Caki2 (cell line): ENCODE data around the gene PRR33. TPM values are rescaled to one million over a fixed set of nuclear protein-coding genes. Genes with fewer than 3 reads are reported as not detected.

Experiments used
- DNase-seq: peaks from one replicate; pipeline ENCODE4 v3.0.0-alpha.2; 2015; ENCODE audit warnings: low read depth
- in situ Hi-C: cut with HindIII; loops from 2 replicates; pipeline ENCODE4 v1.10.0; 2016; ENCODE audit warnings: low sequenced_read_pairs, low pct_unique_long_range_greater_than_20kb, mixed read lengths
- total RNA-seq: library from RNA; depleted of rRNA; stranded (reverse); fragments of >200 nt; shearing (Covaris generic); gene quantifications from 2 replicates; pipeline ENCODE4 v1.2.3, GENCODE V29; 2014; ENCODE audit warnings: low replicate concordance

The PRR33 gene
- total RNA-seq, 1 experiment from 2014 or later: not detected

DNA sequence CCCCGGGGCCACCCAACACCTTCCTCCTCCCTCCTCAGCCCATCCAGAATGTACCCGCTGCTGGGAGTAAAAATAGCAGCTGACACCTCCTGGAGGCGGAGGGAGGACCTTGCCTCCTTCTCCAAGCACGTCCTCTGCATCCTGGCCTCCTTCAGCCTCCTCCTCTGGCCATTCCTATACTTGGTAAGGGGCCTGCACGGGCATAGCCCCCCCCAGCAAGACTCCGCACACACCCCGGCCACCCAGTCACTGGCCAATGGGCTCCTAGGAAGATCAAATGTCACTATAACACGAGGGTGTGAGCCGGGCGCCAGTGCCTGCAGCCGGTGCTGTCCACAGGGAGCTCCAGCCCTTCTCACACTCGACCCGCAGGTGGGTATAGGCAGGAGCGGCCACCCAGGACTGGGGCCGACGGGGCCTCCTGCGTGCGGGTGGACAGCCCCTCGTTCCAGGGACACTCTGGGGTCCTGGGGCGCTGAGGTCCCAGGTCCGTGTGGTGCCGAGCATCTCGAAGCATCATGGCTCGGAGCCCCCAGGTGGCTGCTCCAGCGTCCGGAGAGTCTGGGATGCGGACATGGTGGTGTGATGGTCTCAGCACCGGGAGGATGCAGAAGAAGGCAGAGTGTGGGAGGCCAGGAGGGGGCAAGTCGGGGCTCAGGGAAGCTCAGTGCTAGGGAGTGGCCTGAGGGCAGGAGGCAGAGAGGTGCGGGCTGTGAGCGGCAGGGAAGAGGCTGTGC lies 27.9 kb upstream of the PRR33 start, which contains the start of gene TNNT3:
TSS of gene TNNT3 (plus strand) at position 313 of the 737 bp plus-strand sequence. CDS start 3,172 bp downstream, outside the sequence.
- in situ Hi-C loops: no loop called here
- no peak for DNase-seq

DNA sequence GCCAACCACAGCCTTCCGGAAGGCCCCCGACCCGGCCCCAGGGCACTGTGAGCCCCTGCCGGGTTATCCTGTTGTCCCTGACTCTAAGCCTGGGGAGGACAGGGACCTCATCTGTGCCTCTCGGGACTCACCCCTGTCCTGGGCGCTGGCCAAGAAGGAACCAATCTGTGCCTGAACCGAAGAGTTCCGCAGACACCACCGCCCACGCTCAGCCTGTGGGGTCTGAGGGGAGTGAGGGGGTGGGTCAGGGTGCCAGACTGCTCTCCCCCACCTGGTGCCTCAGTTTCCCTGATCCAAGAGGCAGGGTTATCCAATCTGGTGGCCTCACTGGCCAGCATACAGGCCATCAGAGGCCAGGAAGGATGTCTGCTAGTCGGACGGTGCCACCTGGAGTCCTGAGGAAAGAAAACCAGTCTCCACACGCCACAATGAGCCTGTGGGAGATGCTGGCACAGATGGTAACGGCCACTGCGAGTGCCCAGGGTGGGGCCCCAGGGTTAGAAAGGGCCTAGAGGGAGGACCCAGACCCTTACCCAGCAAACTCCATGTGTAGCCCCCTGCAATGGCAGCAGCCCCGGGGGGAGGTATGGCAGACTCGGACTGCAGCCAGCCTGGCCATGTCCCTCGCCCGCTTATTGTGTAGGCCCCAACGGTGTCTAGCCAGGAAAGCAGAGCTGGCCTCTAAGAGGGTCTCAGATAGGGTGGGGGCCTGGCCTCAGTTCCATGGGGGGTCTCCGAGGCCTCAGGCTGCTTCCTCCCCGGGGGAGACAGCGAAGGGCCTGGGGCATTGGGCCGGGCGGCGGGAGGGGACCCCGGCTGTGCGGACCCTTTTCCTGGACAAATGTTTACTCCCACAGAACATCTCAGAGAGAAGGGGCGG lies 27.0 kb upstream of the PRR33 start:
- DNase-seq: peak; percentile 12
- in situ Hi-C loops: no loop called here

DNA sequence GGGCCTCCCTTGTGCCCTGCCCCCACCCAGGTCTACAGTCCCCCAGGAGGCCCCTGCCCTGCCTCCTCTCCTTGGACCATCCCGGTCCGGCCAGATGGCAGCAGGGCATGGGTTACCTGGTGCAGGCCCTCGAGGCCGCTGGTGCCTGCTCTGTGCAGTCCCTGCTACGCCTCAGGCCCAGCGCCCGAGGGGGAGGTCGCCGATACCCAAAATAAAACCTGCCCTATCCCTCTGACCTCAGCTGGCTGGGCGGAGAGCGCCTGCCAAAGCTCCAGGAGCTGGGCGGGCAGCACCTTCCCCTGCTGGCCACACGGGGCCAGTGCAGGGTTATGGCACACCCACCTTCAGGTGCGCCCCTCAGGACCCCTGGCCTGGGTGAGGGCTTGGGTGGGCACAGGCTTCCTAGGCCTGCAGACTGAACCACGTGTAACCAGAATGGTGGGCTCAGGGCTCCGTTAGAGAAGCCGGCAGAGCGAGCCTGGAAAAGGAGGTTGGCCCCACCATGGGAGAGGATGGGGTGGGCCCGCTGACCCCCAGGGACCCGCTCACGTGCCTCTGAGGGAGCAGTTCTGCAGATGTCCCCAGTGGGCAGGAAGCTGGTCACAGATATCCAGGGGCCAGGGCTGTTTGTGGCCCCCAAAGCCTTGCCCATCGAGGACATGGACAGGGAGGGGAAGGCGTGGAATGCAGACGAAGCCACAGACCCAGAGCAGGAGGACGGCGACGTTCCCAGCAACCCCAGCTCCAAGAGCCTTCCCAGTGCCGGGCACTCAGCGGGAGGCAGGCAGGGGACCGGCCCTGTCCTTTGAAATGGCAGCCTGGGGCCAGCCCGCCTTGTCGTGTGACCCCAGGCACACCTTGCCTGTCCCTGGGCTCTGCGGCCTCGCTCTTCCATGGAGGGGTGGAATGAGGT lies 26.1 kb upstream of the PRR33 start:
- DNase-seq: no peak
- in situ Hi-C loops: no loop called here

DNA sequence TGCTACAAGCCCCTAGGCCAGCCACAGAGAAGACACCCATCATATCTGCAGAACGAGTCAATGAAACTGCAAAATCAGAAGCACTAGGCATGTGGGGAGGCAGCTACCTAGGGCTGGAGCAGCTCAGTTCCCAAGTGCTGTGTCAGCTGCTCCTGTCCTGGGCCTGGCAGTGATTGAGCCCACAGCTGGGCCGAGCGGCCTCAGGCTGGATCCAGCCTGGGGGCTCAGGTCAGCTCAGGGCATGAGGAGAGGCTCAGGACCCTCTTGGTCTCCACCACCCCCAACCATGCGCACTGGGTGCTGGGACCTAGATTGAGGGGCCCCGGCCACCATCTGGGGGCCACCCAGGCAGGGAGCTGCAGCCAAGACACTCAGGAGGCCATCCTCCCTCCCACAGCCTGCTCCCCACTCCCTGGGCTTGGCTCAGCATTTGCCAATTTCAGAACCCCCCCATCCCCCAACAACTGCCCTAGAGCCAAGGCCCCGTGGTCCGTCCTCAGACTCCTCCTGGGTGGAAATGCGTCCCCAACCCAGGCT lies 25.4 kb upstream of the PRR33 start:
- no peak for DNase-seq
- in situ Hi-C loops: no loop called here

DNA sequence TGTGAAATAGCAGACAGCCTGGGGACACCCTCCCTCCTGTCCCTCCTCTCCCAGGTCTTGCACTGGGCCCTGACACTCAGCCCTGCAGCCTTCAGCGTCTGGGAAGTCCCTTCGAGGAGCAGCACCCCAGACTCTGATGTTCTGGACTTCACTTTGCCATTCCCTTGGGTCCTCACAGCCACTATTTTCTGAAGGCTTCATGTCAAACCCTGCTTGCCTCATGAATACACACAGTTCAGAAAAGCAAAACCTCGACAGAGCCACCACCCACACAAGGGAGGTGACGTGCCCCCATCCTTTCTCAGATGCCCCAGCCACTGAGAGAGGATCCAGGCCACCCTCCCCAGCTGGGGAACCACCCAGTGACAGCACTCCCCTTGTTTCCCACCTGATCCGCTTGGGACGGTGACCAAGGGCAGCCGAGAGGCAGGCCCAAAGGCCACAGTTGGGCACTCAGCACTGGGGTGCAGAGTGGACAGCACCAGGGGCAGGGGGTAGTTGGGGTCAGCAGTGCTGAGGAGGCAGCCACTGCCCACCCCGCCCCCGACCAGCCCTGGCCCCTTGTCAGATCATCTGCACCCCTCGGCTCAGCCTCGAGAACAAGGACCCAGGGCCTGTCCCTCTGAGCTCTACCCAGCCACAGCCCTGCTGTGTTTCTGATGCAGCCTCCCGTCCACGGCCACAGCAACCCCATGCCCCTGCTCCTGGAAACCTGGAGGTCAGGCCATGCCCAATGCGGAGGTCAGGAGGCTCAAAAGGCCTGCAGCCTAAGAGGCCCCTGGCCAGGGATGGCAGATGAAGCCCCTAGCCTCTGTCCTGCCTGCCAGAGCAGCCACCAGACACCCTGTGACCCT lies 24.7 kb upstream of the PRR33 start:
- in situ Hi-C loops: no loop called here
- no peak for DNase-seq

DNA sequence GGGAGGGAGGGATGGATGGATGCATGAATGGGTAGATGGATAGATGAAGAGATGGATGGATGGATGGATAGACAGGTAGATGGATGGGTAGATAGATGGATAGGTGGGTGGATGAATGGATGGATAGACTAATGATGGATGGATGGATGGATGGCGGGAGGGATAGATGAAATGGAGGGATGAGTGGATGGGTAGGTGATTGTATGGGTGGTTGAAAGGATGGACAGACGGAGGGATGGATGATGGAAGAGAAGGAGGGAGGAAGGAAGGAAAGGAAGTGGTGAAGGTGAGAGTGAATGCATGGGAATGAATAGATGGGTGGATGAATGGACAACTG lies 24.1 kb upstream of the PRR33 start:
- in situ Hi-C loops: no loop called here

DNA sequence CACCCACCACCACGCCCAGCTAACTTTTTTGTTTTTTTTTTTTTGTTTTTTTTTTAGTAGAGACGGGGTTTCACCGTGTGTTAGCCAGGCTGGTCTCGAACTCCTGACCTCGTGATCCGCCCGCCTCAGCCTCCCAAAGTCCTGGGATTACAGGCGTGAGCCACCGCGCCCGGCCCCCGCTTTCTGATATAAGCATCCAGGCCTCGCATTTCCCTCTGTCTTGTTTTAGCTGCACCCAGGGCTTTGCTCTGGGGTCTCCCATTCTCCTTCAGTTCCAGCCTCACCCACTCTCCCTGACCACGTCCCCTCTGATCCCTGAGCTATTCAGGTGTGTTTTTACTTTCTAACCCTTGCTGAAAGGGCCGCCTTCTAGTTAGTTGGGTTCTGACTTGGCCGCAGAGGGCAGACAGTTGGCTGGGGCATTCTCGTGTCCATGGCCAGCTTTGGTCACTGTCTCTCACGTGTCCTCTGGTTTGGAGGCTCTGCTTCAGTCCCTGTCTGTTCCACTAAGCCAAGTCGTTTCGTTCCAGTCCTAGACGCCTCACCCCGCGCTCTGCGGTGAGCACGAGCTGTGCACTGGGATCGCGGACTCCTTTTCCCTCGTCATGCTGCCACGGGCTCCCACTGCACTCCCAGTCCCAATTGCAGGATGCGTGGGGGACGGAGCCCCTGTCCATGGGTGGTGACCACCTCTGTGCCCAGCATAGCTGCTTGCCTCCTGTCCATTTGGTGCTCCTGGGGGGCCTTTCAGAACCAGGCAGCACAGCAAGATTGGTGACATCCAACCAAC lies 21.8 kb upstream of the PRR33 start:
- in situ Hi-C loops: no loop called here
- no peak for DNase-seq

More for the DNA sequence above, 24.1 kb upstream of the PRR33 start:
- DNase-seq: no peak

DNA sequence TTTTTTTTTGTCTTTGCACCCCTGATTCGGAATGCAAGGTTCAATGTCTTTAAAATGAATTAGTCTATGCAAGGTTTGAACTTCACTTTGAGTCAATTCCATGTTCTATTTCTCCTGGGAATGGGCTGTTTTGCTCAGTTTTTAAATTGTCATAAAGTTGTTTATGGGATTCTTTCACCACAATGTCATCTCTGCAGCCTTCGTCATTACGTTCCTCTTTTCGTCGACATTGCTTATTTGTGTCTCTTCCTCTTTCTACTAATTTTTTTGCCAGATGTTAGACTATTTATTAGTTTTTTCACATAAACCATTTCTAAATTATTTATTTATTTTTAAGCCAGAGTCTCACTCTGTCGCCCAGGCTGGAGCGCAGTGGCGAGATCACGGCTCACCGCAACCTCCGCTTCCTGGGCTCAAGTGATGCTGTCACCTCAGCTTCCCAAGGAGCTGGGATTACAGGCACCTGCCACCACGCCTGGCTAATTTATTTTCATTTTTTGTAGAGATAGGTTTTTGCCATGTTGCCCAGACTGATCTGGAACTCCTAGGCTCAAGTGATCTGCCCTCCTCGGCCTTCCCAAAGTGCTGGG lies 20.7 kb upstream of the PRR33 start:
- in situ Hi-C loops: no loop called here
- no peak for DNase-seq

DNA sequence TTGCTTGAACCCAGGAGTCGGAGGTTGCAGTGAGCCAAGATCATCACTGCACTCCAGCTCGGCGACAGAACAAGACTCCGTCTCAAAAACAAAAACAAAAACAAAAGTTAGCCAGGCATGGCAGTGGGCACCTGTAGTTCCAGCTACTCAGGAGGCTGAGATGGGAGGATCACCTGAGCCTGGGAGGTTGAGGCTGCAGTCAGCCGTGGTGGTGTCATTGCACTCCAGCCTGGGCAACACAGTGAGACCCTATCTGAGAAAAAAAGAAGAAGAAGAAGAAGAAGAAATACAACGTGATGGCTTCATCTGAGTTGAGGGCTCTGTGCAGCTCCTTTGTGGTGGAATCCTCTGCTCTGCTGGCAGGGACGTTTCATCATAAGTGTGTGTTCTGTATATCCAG lies 17.8 kb upstream of the PRR33 start:
- no peak for DNase-seq
- in situ Hi-C loops: no loop called here

DNA sequence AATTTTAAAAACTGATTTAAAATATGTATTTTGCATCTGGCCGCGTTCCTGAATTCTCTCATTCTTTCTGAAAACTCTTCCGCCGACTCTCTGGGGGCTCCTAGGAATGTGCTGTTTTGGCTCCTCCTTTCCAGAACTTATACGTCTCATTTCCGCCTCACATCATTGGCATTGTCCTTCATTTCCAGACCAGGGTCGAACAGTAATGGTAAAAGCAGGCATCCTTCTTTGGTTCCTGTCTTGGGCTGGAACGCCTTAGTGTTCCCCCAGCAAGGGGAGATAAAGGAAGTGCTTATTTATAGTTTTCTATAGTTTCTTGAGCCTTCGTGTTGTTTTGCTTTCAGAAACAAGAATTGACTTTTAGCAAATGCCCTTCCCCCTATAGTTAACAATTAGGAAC lies 16.9 kb upstream of the PRR33 start:
- DNase-seq: no peak

DNA sequence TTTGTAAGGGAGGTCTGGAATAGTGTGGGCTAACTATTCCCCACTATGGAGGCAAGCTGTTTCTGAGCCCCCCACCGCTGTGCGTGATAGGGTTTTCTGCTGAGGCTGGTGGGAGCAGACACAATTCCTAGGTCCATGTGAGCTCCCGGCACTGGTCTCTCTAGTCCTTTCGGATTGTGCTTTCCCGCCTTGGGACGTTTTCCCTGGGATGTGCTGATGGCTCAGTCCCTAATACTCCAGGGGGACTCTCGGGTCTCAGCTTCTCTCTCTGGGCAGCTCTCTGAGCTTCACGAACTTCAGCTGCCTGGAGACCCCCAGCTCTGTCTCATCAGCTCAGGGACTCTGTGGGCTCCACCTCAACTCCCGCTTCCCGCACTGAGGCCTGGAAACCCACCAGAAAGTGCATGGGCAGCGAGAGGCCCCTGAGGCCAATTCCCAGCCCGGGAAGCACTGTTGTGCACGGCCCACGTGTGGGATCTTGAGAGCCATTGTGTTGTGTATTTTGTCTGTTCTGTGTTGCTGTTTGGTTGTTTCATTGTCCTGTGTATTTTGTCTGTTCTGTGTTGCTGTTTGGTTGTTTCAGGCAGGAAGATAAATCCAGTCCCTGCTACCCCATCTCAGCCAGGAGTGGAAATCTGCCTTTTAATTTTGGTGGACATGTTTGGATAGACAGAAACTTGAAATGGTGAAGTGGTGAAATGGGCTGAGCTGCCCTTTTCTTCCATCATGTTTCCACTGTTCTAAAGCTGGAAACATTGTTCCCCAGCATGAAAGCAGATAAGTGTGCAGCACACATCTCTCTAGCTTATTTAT lies 15.1 kb upstream of the PRR33 start:
- in situ Hi-C loops: no loop called here
- no peak for DNase-seq

More for the DNA sequence above, 16.9 kb upstream of the PRR33 start:
- in situ Hi-C loops: no loop called here

DNA sequence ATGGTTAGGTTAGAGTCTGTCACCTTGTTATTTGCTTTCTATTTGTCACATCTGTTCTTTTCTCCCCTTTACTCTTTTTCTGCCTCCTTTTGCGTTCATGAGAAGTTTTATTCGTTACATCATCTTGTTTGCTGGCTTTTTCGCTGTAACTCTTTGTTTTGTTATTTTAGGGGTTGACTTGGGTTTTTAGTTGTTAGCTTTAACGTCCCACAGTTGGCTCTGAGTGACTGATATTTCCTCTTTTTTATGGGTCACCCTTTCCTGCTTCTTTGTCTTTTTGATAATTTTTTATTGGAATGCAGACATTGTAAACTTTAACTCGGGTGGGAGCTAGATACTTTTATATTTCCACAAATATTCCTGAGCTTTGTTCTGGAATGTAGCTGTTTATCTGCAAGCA lies 14.5 kb upstream of the PRR33 start:
- in situ Hi-C loops: no loop called here
- DNase-seq: no peak

DNA sequence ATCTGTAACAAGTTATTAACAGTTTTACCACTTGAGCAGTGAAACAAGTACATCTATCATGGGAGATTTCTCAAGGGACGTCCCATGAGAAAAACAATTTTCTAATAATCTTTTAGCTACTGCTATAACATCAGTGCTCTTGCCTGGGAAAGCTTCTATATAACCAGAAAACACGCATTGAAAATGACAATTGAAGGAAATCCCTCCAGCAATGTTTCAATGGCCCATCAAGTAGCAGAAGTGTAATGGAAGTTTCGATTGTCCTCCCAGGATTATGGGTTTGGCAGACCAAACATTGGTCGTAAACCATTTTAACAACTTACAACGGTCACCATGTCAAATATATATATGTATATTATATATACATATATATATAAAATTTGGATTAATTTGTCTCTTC lies 8.0 kb upstream of the PRR33 start:
- DNase-seq: no peak
- in situ Hi-C loops: no loop called here

DNA sequence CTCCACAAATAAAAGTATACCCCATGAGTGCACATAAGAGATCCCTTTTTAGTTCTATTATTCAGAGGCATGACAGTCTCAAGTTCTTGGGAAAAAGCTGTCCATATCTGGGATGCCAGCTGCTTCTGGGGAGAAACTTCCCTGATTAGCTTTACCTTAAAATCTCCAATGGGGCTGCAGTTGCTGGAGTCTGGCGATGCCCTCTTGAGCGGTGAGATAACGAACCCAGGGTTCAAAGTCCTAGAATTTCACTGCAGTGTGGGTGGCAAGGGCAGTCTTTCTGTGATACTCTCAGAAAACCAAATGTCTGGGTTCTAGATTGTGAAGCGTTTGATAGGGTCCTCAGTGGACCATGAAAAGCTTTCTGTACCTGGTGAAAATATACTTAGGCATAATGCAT lies 7.4 kb upstream of the PRR33 start:
- in situ Hi-C loops: no loop called here
- no peak for DNase-seq

DNA sequence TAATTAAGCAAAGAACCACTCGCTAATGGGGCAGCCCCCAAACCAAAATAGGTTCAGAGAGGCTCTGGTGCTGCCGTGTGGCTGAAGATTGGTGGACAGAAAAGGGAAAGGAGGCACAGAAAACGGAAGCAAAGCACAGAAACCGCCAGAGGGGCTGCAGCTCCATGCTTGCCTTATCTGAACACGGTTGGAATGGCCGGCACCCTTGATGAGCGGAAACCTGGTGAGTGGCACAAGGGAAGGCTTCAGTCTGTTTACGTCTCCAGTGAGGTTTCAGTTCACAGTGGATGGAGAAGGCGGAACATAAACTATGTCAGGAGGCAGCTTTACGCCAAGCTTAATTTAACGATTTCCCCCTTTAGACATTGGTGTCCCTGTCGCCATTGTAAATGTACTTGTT lies 5.2 kb upstream of the PRR33 start:
- in situ Hi-C loops: no loop called here
- no peak for DNase-seq

DNA sequence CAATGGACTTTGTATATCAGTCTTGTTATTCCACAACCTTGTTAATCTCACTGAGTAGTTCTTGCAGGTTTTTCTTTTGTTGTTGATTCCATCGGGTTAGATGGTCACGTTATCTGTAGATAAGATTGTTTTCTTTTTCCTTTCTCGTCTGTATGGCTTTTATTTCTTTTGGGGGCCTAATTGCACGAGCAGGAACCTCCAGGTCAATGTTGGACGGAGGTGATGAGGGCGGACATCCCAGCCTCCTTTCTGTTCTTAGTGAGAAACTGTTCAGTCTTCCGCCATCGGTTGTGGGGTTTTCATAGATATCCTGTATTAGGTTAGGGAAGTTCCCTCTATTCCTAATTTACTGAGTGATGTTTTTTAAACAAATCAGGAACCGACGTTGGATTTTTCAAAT lies 4.8 kb upstream of the PRR33 start:
- in situ Hi-C loops: no loop called here
- DNase-seq: no peak
